Fibroblast of lung (primary cell): ENCODE data around the gene SNAP23. TPM values are rescaled to one million over a fixed set of nuclear protein-coding genes. Genes with fewer than 3 reads are reported as not detected.
"Not testable (repeated sequence)": the region's sequence is repeated elsewhere in the genome, so short reads cannot be mapped to it uniquely, and the experiment has no call there.

ENCODE experiments used
- DNase-seq, 2 donors: peaks; one replicate each; pipeline versions ENCODE4 v3.0.0 to v3.0.0-alpha.2; 2010; ENCODE audit warnings: low read depth in 2 of 2
- H2AFZ ChIP-seq: 2 replicates; pipeline ENCODE4 v1.5.1; 2012; ENCODE audit warnings: low read length, control low read depth, inconsistent platforms
- H3K27ac ChIP-seq: 2 replicates; pipeline ENCODE4 v1.5.1; 2011; ENCODE audit warnings: low read length, control low read depth; ENCODE audit not compliant: insufficient read depth
- H3K27me3 ChIP-seq: 2 replicates; pipeline ENCODE4 v1.5.1; 2011; ENCODE audit warnings: mild to moderate bottlenecking, low read length; ENCODE audit not compliant: control insufficient read depth, insufficient read depth
- H3K36me3 ChIP-seq: 2 replicates; pipeline ENCODE4 v1.5.1; 2011; ENCODE audit warnings: low read length; ENCODE audit not compliant: control insufficient read depth, insufficient read depth
- H3K4me1 ChIP-seq: 2 replicates; pipeline ENCODE4 v1.5.1; 2011; ENCODE audit warnings: low read length; ENCODE audit not compliant: control insufficient read depth, insufficient read depth; ENCODE audit errors: extremely low read depth
- H3K4me2 ChIP-seq: 2 replicates; pipeline ENCODE4 v1.5.1; 2011; ENCODE audit warnings: low read length, control low read depth; ENCODE audit not compliant: insufficient read depth; ENCODE audit errors: extremely low read depth
- H3K4me3 ChIP-seq, 4 experiments: fragments of 200-600 bp in 1 of 4; sonication (generic) in 1 of 4; replicated peaks in 1 of 4; 2 replicates each; pipeline ENCODE4 v1.5.1; 2011 to 2016; ENCODE audit warnings: low read length in 4 of 4, low read depth in 3 of 4, mild to moderate bottlenecking in 3 of 4, control low read depth in 2 of 4, inconsistent platforms in 1 of 4, mixed read lengths in 1 of 4; ENCODE audit not compliant: insufficient read depth in 1 of 4; ENCODE audit errors: control extremely low read depth in 1 of 4
- H3K79me2 ChIP-seq: 2 replicates; pipeline ENCODE4 v1.5.1; 2012; ENCODE audit warnings: mild to moderate bottlenecking, low read length, inconsistent platforms; ENCODE audit not compliant: control insufficient read depth, insufficient read depth
- H3K9ac ChIP-seq: 2 replicates; pipeline ENCODE4 v1.5.1; 2011; ENCODE audit warnings: mild to moderate bottlenecking, low read length, control low read depth; ENCODE audit not compliant: insufficient read depth
- H3K9me3 ChIP-seq: 2 replicates; pipeline ENCODE4 v1.5.1; 2012; ENCODE audit warnings: low read depth, low read length; ENCODE audit not compliant: control insufficient read depth, insufficient read depth
- H4K20me1 ChIP-seq: 2 replicates; pipeline ENCODE4 v1.5.1; 2011; ENCODE audit warnings: low read length; ENCODE audit not compliant: control insufficient read depth, insufficient read depth; ENCODE audit errors: extremely low read depth
- EZH2 ChIP-seq: IDR thresholded peaks from 2 replicates; pipeline ENCODE4 v1.5.1; 2012; ENCODE audit warnings: low read length, control low read depth, mild to moderate bottlenecking; ENCODE audit errors: missing control alignments
- polyA plus RNA-seq, 2 donors: library from polyadenylated mRNA; depleted of rRNA in 1 of 2; stranded (reverse) in 1 of 2; unstranded in 1 of 2; fragments of >200 nt; gene quantifications; 2 replicates each; pipeline ENCODE4 v1.2.1, GENCODE V29; 2011 to 2012; ENCODE audit warnings: missing spikeins in 1 of 2
- total RNA-seq: library from RNA; depleted of rRNA; stranded (reverse); fragments of >200 nt; gene quantifications from 2 replicates; pipeline ENCODE4 v1.2.1, GENCODE V29; 2014
- TF ChIP-seq, protein P1 (sequence below), 2 donors: IDR thresholded peaks in 1 of 2; conservative IDR thresholded peaks in 1 of 2; 1 replicate in 1 of 2; 2 replicates in 1 of 2; pipeline ENCODE4 v1.5.1; 2011 to 2012; ENCODE audit warnings: low read length in 2 of 2, control low read depth in 1 of 2, inconsistent platforms in 1 of 2, low read depth in 1 of 2, mild to moderate bottlenecking in 1 of 2

Gene SNAP23
- total and polyA plus RNA-seq, 2 donors (not counting 1 experiment from before 2014, with no cell fraction given) = 80.9 to 84.6 TPM

DNA sequence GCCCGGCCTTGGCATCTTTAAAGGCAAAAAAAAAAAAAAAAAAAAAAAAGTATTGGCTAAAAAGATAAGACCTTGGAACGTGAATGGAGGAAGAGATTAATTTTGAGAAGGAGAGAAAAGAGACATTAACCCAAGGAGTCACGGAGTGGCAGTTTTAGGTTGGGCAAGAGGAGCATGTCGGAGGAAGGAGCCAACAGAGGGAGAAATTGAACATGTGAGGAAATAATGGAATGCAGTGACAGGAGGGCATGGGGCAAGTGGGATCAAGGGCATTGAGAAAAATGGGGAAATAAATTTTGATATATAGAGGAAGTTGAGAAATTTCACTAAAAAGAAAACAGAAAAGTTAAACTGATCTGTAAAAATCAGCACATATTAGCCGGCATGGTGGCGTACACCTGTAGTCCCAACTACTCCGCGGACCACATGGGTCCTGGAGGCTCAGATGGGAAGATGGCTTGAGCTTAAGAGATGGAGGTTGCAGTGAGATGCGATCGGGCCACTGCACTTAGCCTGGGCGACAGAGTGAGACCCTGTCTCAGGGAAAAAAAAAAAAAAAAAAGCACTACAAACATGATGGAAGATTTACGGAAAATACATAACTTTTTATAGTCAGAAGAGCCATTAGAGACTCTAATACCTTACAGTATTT is 54.4 kb downstream of the SNAP23 start:
- Histone ChIP-seq H3K4me3 (peak overlapping the region; percentile 54 to 99 (median 76)), H4K20me1 (no peaks in the 10 kb centered on the region), H3K79me2 (peaks cover 50% of the 10 kb centered on the region), H3K27ac (no peak overlapping the region), H3K4me1 (peaks cover 4% of the 10 kb centered on the region), H3K9ac (no peak overlapping the region), H3K36me3 (no peaks in the 10 kb centered on the region), H3K9me3 (no peaks in the 10 kb centered on the region), H3K4me2 (peak overlapping the region; percentile 93), H3K27me3 (no peaks in the 10 kb centered on the region), H2AFZ (no peak overlapping the region)
- TF ChIP-seq, protein P1, sequence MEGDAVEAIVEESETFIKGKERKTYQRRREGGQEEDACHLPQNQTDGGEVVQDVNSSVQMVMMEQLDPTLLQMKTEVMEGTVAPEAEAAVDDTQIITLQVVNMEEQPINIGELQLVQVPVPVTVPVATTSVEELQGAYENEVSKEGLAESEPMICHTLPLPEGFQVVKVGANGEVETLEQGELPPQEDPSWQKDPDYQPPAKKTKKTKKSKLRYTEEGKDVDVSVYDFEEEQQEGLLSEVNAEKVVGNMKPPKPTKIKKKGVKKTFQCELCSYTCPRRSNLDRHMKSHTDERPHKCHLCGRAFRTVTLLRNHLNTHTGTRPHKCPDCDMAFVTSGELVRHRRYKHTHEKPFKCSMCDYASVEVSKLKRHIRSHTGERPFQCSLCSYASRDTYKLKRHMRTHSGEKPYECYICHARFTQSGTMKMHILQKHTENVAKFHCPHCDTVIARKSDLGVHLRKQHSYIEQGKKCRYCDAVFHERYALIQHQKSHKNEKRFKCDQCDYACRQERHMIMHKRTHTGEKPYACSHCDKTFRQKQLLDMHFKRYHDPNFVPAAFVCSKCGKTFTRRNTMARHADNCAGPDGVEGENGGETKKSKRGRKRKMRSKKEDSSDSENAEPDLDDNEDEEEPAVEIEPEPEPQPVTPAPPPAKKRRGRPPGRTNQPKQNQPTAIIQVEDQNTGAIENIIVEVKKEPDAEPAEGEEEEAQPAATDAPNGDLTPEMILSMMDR (conservative IDR thresholded peaks at IDR 0.05 in 1 of 2, IDR thresholded peaks at IDR 0.05 in 1 of 2; ENCODE audit: low read depth in 1 of 2, low read length in 2 of 2) = no peak
- no peak for TF ChIP-seq EZH2
- DNase-seq = no peak

DNA sequence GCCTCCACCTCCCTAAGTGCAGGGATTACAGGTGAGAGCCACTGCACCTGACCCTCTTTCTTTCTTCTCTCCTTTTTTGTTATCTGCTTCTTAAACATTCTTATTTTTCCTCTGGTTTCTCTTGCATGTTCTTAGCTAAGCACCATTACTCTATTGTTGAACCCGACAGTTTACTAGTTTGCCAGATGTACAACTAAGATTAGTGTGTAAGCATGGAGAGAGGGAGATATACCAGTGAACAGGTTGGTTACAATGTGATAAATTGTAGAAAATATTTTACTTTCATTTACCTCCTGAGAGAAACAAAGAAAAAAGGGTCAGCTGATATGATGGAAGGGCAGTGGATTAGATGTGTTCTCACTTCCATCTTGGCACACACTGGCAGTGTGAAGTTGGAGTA is 58.1 kb downstream of the SNAP23 start:
- Histone ChIP-seq H3K36me3 (no peaks in the 10 kb centered on the region), H4K20me1 (no peaks in the 10 kb centered on the region), H3K9me3 (no peaks in the 10 kb centered on the region), H3K4me1 (peaks cover 3% of the 10 kb centered on the region), H3K79me2 (peaks cover 35% of the 10 kb centered on the region), H3K27ac (no peak overlapping the region), H3K9ac (no peak overlapping the region), H3K4me3 (no peak overlapping the region), H3K4me2 (no peak overlapping the region), H3K27me3 (no peaks in the 10 kb centered on the region), H2AFZ (no peak overlapping the region)
- TF ChIP-seq EZH2 = no peak
- TF ChIP-seq, protein P1 (conservative IDR thresholded peaks at IDR 0.05 in 1 of 2, IDR thresholded peaks at IDR 0.05 in 1 of 2; ENCODE audit: low read depth in 1 of 2, low read length in 2 of 2) = no peak
- no peak for DNase-seq

DNA sequence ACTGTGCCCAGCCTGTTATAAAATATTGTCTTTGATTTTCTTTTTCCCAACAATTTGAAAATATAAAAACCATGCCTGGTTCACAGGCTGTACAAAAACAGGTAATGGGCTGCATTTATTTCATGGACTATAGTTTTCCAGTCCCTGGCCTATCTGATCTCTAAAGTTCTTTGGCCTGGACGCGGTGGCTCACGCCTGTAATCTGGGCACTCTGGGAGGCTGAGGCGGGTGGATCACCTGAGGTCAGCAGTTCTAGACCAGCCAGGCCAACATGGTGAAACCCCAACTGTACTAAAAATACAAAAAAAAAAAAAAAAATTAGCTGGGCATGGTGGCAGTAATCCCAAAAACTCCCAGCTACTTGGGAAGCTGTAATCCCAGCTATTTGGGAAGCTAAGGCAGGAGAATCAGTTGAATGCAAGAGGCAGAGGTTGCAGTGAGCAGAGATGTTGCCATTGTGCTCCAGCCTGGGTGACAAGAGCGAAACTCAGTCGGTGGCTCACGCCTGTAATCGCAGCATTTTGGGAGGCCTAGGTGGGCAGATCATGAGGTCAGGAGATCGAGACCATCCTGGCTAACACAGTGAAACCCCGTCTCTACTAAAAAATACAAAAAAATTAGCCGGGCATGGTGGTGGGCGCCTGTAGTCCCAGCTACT is 61.2 kb downstream of the SNAP23 start:
- not testable (repeated sequence) for DNase-seq, H3K9ac ChIP-seq, H3K4me2 ChIP-seq, H3K4me1 ChIP-seq, H3K4me3 ChIP-seq, H4K20me1 ChIP-seq, H3K36me3 ChIP-seq, H2AFZ ChIP-seq, H3K27ac ChIP-seq, H3K9me3 ChIP-seq, H3K27me3 ChIP-seq
- peaks cover 11% of the 10 kb centered on the region for H3K79me2 ChIP-seq
